Neural crest cell (in vitro differentiated cells): ENCODE measurements around the gene JAK2. TPM values are rescaled to one million over a fixed set of nuclear protein-coding genes. Genes with fewer than 3 reads are reported as not detected.

Experiments used
- DNase-seq: peaks from one replicate; pipeline ENCODE4 v3.0.0; 2021; ENCODE audit warnings: low read depth, mixed read lengths, low spot score
- H3K27ac Mint-ChIP-seq: one replicate; pipeline ENCODE4 v1.8.0; 2021; ENCODE audit warnings: mild to moderate bottlenecking, mixed read lengths; ENCODE audit not compliant: unreplicated experiment
- H3K27me3 Mint-ChIP-seq: 2 replicates; pipeline ENCODE4 v1.8.0; 2021; ENCODE audit warnings: low read depth, mild to moderate bottlenecking, mixed read lengths
- H3K36me3 Mint-ChIP-seq: 2 replicates; pipeline ENCODE4 v1.8.0; 2021; ENCODE audit warnings: low read depth, mild to moderate bottlenecking, mixed read lengths
- H3K4me1 Mint-ChIP-seq: 2 replicates; pipeline ENCODE4 v1.8.0; 2021; ENCODE audit warnings: mixed read lengths
- H3K4me3 Mint-ChIP-seq: one replicate; pipeline ENCODE4 v1.8.0; 2021; ENCODE audit warnings: mild to moderate bottlenecking, mixed read lengths
- H3K9me3 Mint-ChIP-seq: 2 replicates; pipeline ENCODE4 v1.8.0; 2021; ENCODE audit warnings: mixed read lengths
- total RNA-seq: library from RNA; stranded (reverse); gene quantifications from 2 replicates; pipeline ENCODE4 v1.2.1, GENCODE V29; 2021
- TF ChIP-seq, protein P1 (sequence below): fragments of 200-600 bp; sonication (generic); conservative IDR thresholded peaks from 2 replicates; pipeline ENCODE4 v1.5.0; 2021; ENCODE audit warnings: antibody characterized with exemption, mild to moderate bottlenecking

The JAK2 gene
- total RNA-seq, 1 donor from 2014 or later = 5.0 TPM

- no peaks in the 10 kb centered on the region for H3K4me1 Mint-ChIP-seq
- peaks cover 21% of the 10 kb centered on the region for H3K36me3 Mint-ChIP-seq
Observed at GRCh38 chr9:5110867-5111681, 126.0 kb downstream of the JAK2 start.

DNA sequence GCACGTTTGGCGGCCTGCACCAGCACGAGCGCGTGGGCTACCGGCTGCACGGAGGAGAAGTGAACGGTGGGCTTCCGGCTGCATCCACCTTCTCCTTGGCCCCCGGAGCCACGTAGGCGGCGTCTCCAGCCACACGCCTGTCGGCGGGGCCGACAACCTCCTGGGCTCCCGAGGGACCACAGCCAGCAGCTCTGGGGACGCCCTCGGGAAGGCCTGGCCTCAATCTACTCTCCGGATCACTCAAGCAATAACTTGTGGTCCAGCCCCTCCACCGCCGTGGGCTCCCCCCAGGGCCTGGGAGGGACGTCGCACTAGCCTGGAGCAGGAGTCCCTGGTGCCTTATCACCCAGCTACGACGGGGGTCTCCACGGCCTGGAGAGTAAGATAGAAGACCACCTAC is 126.6 kb downstream of the JAK2 start:
- TF ChIP-seq, protein P1, sequence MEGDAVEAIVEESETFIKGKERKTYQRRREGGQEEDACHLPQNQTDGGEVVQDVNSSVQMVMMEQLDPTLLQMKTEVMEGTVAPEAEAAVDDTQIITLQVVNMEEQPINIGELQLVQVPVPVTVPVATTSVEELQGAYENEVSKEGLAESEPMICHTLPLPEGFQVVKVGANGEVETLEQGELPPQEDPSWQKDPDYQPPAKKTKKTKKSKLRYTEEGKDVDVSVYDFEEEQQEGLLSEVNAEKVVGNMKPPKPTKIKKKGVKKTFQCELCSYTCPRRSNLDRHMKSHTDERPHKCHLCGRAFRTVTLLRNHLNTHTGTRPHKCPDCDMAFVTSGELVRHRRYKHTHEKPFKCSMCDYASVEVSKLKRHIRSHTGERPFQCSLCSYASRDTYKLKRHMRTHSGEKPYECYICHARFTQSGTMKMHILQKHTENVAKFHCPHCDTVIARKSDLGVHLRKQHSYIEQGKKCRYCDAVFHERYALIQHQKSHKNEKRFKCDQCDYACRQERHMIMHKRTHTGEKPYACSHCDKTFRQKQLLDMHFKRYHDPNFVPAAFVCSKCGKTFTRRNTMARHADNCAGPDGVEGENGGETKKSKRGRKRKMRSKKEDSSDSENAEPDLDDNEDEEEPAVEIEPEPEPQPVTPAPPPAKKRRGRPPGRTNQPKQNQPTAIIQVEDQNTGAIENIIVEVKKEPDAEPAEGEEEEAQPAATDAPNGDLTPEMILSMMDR = no peak
- Mint-ChIP-seq H3K4me3 (no peak overlapping the region), H3K4me1 (no peaks in the 10 kb centered on the region), H3K27ac (no peak overlapping the region), H3K9me3 (peaks cover 3% of the 10 kb centered on the region), H3K36me3 (peaks cover 21% of the 10 kb centered on the region), H3K27me3 (no peaks in the 10 kb centered on the region)
- no peak for DNase-seq

More at GRCh38 chr9:5110867-5111681, 126.0 kb downstream of the JAK2 start:
- Mint-ChIP-seq H3K27ac (no peak overlapping the region), H3K4me3 (no peak overlapping the region), H3K27me3 (no peaks in the 10 kb centered on the region), H3K9me3 (peaks cover 3% of the 10 kb centered on the region)
- TF ChIP-seq, protein P1 = no peak
- no peak for DNase-seq

- TF ChIP-seq, protein P1 = no peak
- Mint-ChIP-seq H3K27me3 (no peaks in the 10 kb centered on the region), H3K36me3 (peaks cover 21% of the 10 kb centered on the region), H3K27ac (peak overlapping the region; percentile 62), H3K4me3 (no peak overlapping the region), H3K4me1 (no peaks in the 10 kb centered on the region), H3K9me3 (peaks cover 3% of the 10 kb centered on the region)
- DNase-seq = no peak
Observed at GRCh38 chr9:5112109-5112592, 127.1 kb downstream of the JAK2 start.

- Mint-ChIP-seq H3K27ac (no peak overlapping the region), H3K4me3 (no peak overlapping the region), H3K36me3 (peaks cover 19% of the 10 kb centered on the region), H3K27me3 (no peaks in the 10 kb centered on the region), H3K9me3 (no peaks in the 10 kb centered on the region), H3K4me1 (no peaks in the 10 kb centered on the region)
- TF ChIP-seq, protein P1 = no peak
- no peak for DNase-seq
Observed at GRCh38 chr9:5112646-5113045, 127.6 kb downstream of the JAK2 start.

DNA sequence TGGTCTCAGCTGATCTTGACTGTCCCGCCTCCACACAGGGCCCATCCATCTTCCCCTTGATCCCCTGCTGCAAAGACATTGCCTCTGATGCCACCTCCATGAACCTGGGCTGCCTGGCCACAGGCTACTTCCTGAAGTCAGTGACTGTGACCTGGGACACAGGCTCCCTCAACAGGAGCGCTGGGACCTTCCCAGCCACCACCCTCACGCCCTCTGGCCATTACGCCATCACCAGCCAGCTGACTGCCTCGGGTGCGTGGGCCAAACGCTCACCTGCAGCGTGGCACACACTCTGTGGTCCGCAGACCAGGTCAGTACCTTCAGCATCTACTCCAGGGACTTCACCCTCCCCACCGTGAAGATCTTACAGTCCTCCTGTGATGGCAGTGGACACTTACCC is 128.5 kb downstream of the JAK2 start:
- H3K27ac Mint-ChIP-seq = no peak overlapping the region
- H3K4me1 Mint-ChIP-seq = no peaks in the 10 kb centered on the region
- peaks cover 19% of the 10 kb centered on the region for H3K36me3 Mint-ChIP-seq
- no peaks in the 10 kb centered on the region for H3K9me3 Mint-ChIP-seq
- TF ChIP-seq, protein P1 = no peak
- H3K4me3 Mint-ChIP-seq = no peak overlapping the region
- H3K27me3 Mint-ChIP-seq = no peaks in the 10 kb centered on the region
- DNase-seq = no peak
